ENCODE results near the gene SFMBT1.

DNA sequence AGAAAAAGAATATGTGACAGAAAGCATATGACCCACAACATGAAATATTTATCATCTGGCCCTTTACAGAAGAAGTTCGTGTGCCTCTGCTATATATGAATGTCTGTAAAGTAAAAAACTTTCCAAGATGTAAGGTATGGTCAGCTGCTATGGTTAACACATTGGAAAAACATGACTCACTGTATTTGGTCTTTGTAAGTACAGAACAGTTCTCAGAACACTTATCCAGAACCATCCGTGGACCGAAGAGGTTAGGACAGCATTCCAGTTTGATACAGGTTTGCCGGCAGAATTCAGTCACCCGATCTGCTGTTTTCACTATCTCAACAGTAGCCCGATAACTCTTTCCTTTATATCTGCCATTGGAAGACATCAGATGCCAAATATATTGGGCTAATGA lies 135.1 kb downstream of the SFMBT1 start:
- TF ChIP-seq, protein P1, sequence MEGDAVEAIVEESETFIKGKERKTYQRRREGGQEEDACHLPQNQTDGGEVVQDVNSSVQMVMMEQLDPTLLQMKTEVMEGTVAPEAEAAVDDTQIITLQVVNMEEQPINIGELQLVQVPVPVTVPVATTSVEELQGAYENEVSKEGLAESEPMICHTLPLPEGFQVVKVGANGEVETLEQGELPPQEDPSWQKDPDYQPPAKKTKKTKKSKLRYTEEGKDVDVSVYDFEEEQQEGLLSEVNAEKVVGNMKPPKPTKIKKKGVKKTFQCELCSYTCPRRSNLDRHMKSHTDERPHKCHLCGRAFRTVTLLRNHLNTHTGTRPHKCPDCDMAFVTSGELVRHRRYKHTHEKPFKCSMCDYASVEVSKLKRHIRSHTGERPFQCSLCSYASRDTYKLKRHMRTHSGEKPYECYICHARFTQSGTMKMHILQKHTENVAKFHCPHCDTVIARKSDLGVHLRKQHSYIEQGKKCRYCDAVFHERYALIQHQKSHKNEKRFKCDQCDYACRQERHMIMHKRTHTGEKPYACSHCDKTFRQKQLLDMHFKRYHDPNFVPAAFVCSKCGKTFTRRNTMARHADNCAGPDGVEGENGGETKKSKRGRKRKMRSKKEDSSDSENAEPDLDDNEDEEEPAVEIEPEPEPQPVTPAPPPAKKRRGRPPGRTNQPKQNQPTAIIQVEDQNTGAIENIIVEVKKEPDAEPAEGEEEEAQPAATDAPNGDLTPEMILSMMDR (IDR thresholded peaks at IDR 0.05; ENCODE audit: poor library complexity) = no peak
- no peak for TF ChIP-seq EZH2 (IDR thresholded peaks at IDR 0.05; ENCODE audit: borderline replicate concordance)

Measured in hepatocyte (in vitro differentiated cells).